ENCODE measurements around the gene CFAP61.

DNA sequence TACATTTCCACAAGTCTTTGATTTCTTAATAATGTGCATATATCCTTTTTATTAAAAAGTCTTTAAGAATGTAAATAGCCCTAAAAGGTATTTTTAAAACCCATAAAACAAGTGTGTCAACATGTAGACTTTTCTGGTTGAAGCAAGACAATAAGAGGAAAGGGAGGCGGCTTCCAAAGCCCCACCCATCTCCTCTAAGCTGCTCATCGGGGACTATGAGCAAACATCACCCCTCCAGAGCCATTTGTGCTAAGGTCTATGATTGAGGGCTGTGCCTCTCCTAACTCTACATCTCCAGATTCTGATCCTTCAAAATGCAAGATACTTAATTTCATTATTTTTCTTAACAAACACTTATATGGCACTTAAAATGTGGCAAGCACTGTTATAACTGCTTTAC, 37.7 kb upstream of the CFAP61 start:
- TF ChIP-seq, protein P1, sequence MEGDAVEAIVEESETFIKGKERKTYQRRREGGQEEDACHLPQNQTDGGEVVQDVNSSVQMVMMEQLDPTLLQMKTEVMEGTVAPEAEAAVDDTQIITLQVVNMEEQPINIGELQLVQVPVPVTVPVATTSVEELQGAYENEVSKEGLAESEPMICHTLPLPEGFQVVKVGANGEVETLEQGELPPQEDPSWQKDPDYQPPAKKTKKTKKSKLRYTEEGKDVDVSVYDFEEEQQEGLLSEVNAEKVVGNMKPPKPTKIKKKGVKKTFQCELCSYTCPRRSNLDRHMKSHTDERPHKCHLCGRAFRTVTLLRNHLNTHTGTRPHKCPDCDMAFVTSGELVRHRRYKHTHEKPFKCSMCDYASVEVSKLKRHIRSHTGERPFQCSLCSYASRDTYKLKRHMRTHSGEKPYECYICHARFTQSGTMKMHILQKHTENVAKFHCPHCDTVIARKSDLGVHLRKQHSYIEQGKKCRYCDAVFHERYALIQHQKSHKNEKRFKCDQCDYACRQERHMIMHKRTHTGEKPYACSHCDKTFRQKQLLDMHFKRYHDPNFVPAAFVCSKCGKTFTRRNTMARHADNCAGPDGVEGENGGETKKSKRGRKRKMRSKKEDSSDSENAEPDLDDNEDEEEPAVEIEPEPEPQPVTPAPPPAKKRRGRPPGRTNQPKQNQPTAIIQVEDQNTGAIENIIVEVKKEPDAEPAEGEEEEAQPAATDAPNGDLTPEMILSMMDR (IDR thresholded peaks at IDR 0.05), result no peak
- no peak for TF ChIP-seq POLR2A (IDR thresholded peaks at IDR 0.05)

All from heart left ventricle (tissue), 13 donors.